GM21576 (cell line): ENCODE measurements around the gene ADPRHL1.

Experiments used
- ATAC-seq: cut with Tn5 transposase; IDR thresholded peaks from one replicate; pipeline ENCODE4 v1.9.1; 2021; ENCODE audit warnings: mild to moderate bottlenecking, moderate library complexity; ENCODE audit not compliant: unreplicated experiment

The ADPRHL1 gene

GRCh38 chr13:113433391-113433916 is 19.8 kb downstream of the ADPRHL1 start:
- ATAC-seq, result no peak

- no peak for ATAC-seq
Measured at GRCh38 chr13:113432506-113433270, 20.6 kb downstream of the ADPRHL1 start.

- ATAC-seq, result no peak
Measured at GRCh38 chr13:113431171-113431570, 22.1 kb downstream of the ADPRHL1 start.

GRCh38 chr13:113430378-113431110 is 22.7 kb downstream of the ADPRHL1 start:
- ATAC-seq, result no peak

- no peak for ATAC-seq
Measured at GRCh38 chr13:113429608-113429985, 23.7 kb downstream of the ADPRHL1 start.

GRCh38 chr13:113428871-113429607 is 24.2 kb downstream of the ADPRHL1 start:
- no peak for ATAC-seq

- ATAC-seq, result no peak
Measured at GRCh38 chr13:113428469-113428865, 24.8 kb downstream of the ADPRHL1 start.

GRCh38 chr13:113427562-113428468 is 25.5 kb downstream of the ADPRHL1 start:
- ATAC-seq, result no peak

- no peak for ATAC-seq
Measured at GRCh38 chr13:113426591-113426986, 26.7 kb downstream of the ADPRHL1 start.

- no peak for ATAC-seq
Measured at GRCh38 chr13:113425941-113426590, 27.2 kb downstream of the ADPRHL1 start.

- no peak for ATAC-seq
Measured at GRCh38 chr13:113423520-113424163, 29.6 kb downstream of the ADPRHL1 start.

GRCh38 chr13:113422807-113423519 is 30.3 kb downstream of the ADPRHL1 start:
- ATAC-seq, result no peak

GRCh38 chr13:113421673-113422270 is 31.5 kb downstream of the ADPRHL1 start:
- ATAC-seq, result no peak

GRCh38 chr13:113420833-113421600 is 32.3 kb downstream of the ADPRHL1 start:
- no peak for ATAC-seq

- ATAC-seq, result no peak
Measured at GRCh38 chr13:113420232-113420631, 33.1 kb downstream of the ADPRHL1 start.

GRCh38 chr13:113419531-113420193 is 33.6 kb downstream of the ADPRHL1 start:
- ATAC-seq, result no peak

- ATAC-seq, result no peak
Measured at GRCh38 chr13:113418722-113419049, 34.6 kb downstream of the ADPRHL1 start.
